ENCODE data around the gene RBM39.

The RBM39 gene

GRCh38 chr20:35776513-35777101 lies 34.5 kb upstream of the RBM39 start:
- no peak overlapping the region for H3K4me3 ChIP-seq (IDR thresholded peaks at IDR 0.05; ENCODE audit: insufficient read depth, low read depth, low read length)
- H3K79me2 ChIP-seq (ENCODE audit: insufficient read depth, low read depth) = peaks cover 64% of the 10 kb centered on the region
- H3K4me1 ChIP-seq (ENCODE audit: low read depth, poor library complexity, severe bottlenecking) = peaks cover 25% of the 10 kb centered on the region
- TF ChIP-seq, protein P1, sequence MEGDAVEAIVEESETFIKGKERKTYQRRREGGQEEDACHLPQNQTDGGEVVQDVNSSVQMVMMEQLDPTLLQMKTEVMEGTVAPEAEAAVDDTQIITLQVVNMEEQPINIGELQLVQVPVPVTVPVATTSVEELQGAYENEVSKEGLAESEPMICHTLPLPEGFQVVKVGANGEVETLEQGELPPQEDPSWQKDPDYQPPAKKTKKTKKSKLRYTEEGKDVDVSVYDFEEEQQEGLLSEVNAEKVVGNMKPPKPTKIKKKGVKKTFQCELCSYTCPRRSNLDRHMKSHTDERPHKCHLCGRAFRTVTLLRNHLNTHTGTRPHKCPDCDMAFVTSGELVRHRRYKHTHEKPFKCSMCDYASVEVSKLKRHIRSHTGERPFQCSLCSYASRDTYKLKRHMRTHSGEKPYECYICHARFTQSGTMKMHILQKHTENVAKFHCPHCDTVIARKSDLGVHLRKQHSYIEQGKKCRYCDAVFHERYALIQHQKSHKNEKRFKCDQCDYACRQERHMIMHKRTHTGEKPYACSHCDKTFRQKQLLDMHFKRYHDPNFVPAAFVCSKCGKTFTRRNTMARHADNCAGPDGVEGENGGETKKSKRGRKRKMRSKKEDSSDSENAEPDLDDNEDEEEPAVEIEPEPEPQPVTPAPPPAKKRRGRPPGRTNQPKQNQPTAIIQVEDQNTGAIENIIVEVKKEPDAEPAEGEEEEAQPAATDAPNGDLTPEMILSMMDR (conservative IDR thresholded peaks at IDR 0.05; ENCODE audit: low read depth, low read length) = no peak
- no peak overlapping the region for H2AFZ ChIP-seq (ENCODE audit: low read depth)
- no peak overlapping the region for H3K27ac ChIP-seq
- H3K9ac ChIP-seq = no peak overlapping the region
- H3K36me3 ChIP-seq (ENCODE audit: insufficient read depth) = no peaks in the 10 kb centered on the region
- no peak overlapping the region for H3K4me2 ChIP-seq
- no peaks in the 10 kb centered on the region for H4K20me1 ChIP-seq (ENCODE audit: insufficient read depth)
- H3K27me3 ChIP-seq (ENCODE audit: insufficient read depth, low read depth) = no peaks in the 10 kb centered on the region

- H3K79me2 ChIP-seq (ENCODE audit: insufficient read depth, low read depth) = peaks cover 51% of the 10 kb centered on the region
- H3K36me3 ChIP-seq (ENCODE audit: insufficient read depth) = no peaks in the 10 kb centered on the region
- H3K27me3 ChIP-seq (ENCODE audit: insufficient read depth, low read depth) = no peaks in the 10 kb centered on the region
- no peak overlapping the region for H3K27ac ChIP-seq
- H2AFZ ChIP-seq (ENCODE audit: low read depth) = no peak overlapping the region
- no peak overlapping the region for H3K4me3 ChIP-seq (IDR thresholded peaks at IDR 0.05; ENCODE audit: insufficient read depth, low read depth, low read length)
- H4K20me1 ChIP-seq (ENCODE audit: insufficient read depth) = no peaks in the 10 kb centered on the region
- peaks cover 30% of the 10 kb centered on the region for H3K4me1 ChIP-seq (ENCODE audit: low read depth, poor library complexity, severe bottlenecking)
- H3K9ac ChIP-seq = no peak overlapping the region
- no peak overlapping the region for H3K4me2 ChIP-seq
- TF ChIP-seq, protein P1 (conservative IDR thresholded peaks at IDR 0.05; ENCODE audit: low read depth, low read length) = no peak
These were observed 32.3 kb upstream of the RBM39 start for GRCh38 chr20:35774391-35774790.

DNA sequence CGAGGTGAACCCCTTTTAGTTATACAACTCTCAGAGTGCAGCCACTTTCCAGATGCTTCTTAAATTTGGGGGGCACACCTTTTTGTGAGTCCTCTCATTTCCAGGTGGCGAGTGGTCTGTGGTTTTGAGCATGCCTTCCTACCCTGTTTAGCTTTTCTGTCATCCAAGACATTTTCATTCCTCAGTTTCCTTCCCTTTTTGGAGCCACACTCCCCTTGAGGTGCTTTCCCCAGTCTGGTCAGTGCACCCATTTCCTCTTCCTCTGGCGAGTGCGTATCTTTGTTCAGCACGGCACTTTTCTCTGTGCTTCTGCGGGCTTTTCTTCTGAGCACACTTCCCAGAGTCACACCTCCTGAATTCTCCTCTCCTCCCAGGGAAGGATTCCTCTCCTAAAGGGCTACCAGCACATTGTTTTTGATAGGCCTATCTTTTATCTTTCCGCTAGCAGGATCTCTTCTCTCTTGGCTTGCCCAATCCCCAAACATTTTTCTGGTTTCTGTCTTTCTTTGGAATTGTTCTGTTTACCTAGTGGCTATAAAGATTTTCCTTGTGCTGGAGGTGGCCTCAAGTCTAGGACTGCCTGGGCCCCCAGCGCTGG lies 31.2 kb upstream of the RBM39 start:
- Histone ChIP-seq H3K27me3 (ENCODE audit: insufficient read depth, low read depth) (no peaks in the 10 kb centered on the region), H3K4me1 (ENCODE audit: low read depth, poor library complexity, severe bottlenecking) (peaks cover 30% of the 10 kb centered on the region), H3K4me2 (peak overlapping the region; percentile 91), H3K9ac (no peak overlapping the region; the same call in 1 of the 2 replicates), H3K79me2 (ENCODE audit: insufficient read depth, low read depth) (peaks cover 48% of the 10 kb centered on the region), H2AFZ (ENCODE audit: low read depth) (no peak overlapping the region), H3K4me3 (IDR thresholded peaks at IDR 0.05; ENCODE audit: insufficient read depth, low read depth, low read length) (no peak overlapping the region), H3K36me3 (ENCODE audit: insufficient read depth) (no peaks in the 10 kb centered on the region), H3K27ac (no peak overlapping the region), H4K20me1 (ENCODE audit: insufficient read depth) (no peaks in the 10 kb centered on the region)
- TF ChIP-seq, protein P1 (conservative IDR thresholded peaks at IDR 0.05; ENCODE audit: low read depth, low read length) = no peak

GRCh38 chr20:35772563-35773058 lies 30.6 kb upstream of the RBM39 start:
- Histone ChIP-seq H3K4me3 (IDR thresholded peaks at IDR 0.05; ENCODE audit: insufficient read depth, low read depth, low read length) (no peak overlapping the region), H3K27me3 (ENCODE audit: insufficient read depth, low read depth) (no peaks in the 10 kb centered on the region), H3K79me2 (ENCODE audit: insufficient read depth, low read depth) (peaks cover 47% of the 10 kb centered on the region), H4K20me1 (ENCODE audit: insufficient read depth) (no peaks in the 10 kb centered on the region), H3K27ac (peak overlapping the region; percentile 32; the same call in 1 of the 2 replicates), H3K36me3 (ENCODE audit: insufficient read depth) (no peaks in the 10 kb centered on the region), H2AFZ (ENCODE audit: low read depth) (peak overlapping the region; percentile 55; the same call in 1 of the 2 replicates), H3K4me1 (ENCODE audit: low read depth, poor library complexity, severe bottlenecking) (peaks cover 30% of the 10 kb centered on the region), H3K4me2 (peak overlapping the region; percentile 91), H3K9ac (peak overlapping the region; percentile 57; the same call in 1 of the 2 replicates)
- TF ChIP-seq, protein P1 (conservative IDR thresholded peaks at IDR 0.05; ENCODE audit: low read depth, low read length) = no peak

Measured in KMS-11 (cell line).